SK-N-SH treated with all-trans-retinoic acid at 6 μM for 48 hours (cell line): ENCODE measurements around the gene SDK1.

Experiments used
- ATAC-seq: fragments of 200-7000 bp; cut with Tn5 transposase; 3 replicates; pipeline ENCODE4 v1.9.1; 2020; ENCODE audit warnings: mild to moderate bottlenecking, moderate library complexity
- ARNTL ChIP-seq: fragments of 450-650 bp; formaldehyde crosslinking; IDR thresholded peaks from 2 replicates; pipeline ENCODE4 v1.5.0; 2020; ENCODE audit warnings: low read depth, mild to moderate bottlenecking, moderate library complexity, borderline replicate concordance
- BACH2 ChIP-seq: fragments of 250-450 bp; sonication (Bioruptor Pico); IDR thresholded peaks from 2 replicates; pipeline ENCODE4 v1.9.0; 2021; ENCODE audit warnings: mild to moderate bottlenecking, borderline replicate concordance
- CREB5 ChIP-seq: fragments of 250-450 bp; sonication (Bioruptor Pico); IDR thresholded peaks from 2 replicates; pipeline ENCODE4 v1.5.1; 2020; ENCODE audit warnings: low read depth, mild to moderate bottlenecking, moderate library complexity
- CSDC2 ChIP-seq: fragments of 250-450 bp; sonication (Bioruptor Pico); IDR thresholded peaks from 2 replicates; pipeline ENCODE4 v1.5.0; 2020; ENCODE audit warnings: mild to moderate bottlenecking, moderate library complexity
- CSRNP3 ChIP-seq: fragments of 250-450 bp; sonication (Bioruptor Pico); IDR thresholded peaks from 2 replicates; pipeline ENCODE4 v1.5.1; 2021; ENCODE audit warnings: mild to moderate bottlenecking, moderate library complexity
- ESRRG ChIP-seq: fragments of 250-450 bp; sonication (Bioruptor Pico); IDR thresholded peaks from 2 replicates; pipeline ENCODE4 v1.6.1; 2021; ENCODE audit warnings: mild to moderate bottlenecking
- GLIS3 ChIP-seq: fragments of 250-450 bp; sonication (Bioruptor Pico); IDR thresholded peaks from 2 replicates; pipeline ENCODE4 v1.5.0; 2020; ENCODE audit warnings: mild to moderate bottlenecking, moderate library complexity
- ISL1 ChIP-seq: fragments of 250-450 bp; sonication (Bioruptor Pico); IDR thresholded peaks from 2 replicates; pipeline ENCODE4 v2.1.2; 2022; ENCODE audit warnings: mild to moderate bottlenecking, moderate library complexity
- PATZ1 ChIP-seq: fragments of 250-450 bp; sonication (Bioruptor Pico); IDR thresholded peaks from 2 replicates; pipeline ENCODE4 v1.8.0; 2020; ENCODE audit warnings: mild to moderate bottlenecking, moderate library complexity, borderline replicate concordance
- POU6F1 ChIP-seq: fragments of 250-450 bp; sonication (Bioruptor Pico); IDR thresholded peaks from 2 replicates; pipeline ENCODE4 v1.8.0; 2021; ENCODE audit warnings: low read depth, mild to moderate bottlenecking, moderate library complexity, borderline replicate concordance
- PPARA ChIP-seq: fragments of 250-450 bp; sonication (Bioruptor Pico); IDR thresholded peaks from 2 replicates; pipeline ENCODE4 v1.5.0; 2020; ENCODE audit warnings: mild to moderate bottlenecking, borderline replicate concordance
- RARB ChIP-seq: fragments of 250-450 bp; sonication (Bioruptor Pico); IDR thresholded peaks from 2 replicates; pipeline ENCODE4 v1.8.0; 2021; ENCODE audit warnings: mild to moderate bottlenecking, moderate library complexity
- SNAI2 ChIP-seq: fragments of 250-450 bp; sonication (Bioruptor Pico); IDR thresholded peaks from 2 replicates; pipeline ENCODE4 v1.5.0; 2020; ENCODE audit warnings: mild to moderate bottlenecking, moderate library complexity
- TCF4 ChIP-seq: fragments of 250-450 bp; sonication (Bioruptor Pico); IDR thresholded peaks from 2 replicates; pipeline ENCODE4 v1.8.0; 2021; ENCODE audit warnings: mild to moderate bottlenecking, moderate library complexity, borderline replicate concordance
- TOX ChIP-seq: fragments of 250-450 bp; sonication (Bioruptor Pico); IDR thresholded peaks from 2 replicates; pipeline ENCODE4 v1.8.0; 2021; ENCODE audit warnings: mild to moderate bottlenecking, moderate library complexity, borderline replicate concordance
- TSHZ2 ChIP-seq: fragments of 250-450 bp; sonication (Bioruptor Pico); IDR thresholded peaks from 2 replicates; pipeline ENCODE4 v1.5.0; 2020; ENCODE audit warnings: mild to moderate bottlenecking, moderate library complexity
- ZFP3 ChIP-seq: fragments of 250-450 bp; sonication (Bioruptor Pico); IDR thresholded peaks from 2 replicates; pipeline ENCODE4 v1.5.0; 2020; ENCODE audit warnings: mild to moderate bottlenecking, moderate library complexity
- ZNF70 ChIP-seq: fragments of 450-650 bp; formaldehyde crosslinking; IDR thresholded peaks from 2 replicates; pipeline ENCODE4 v1.5.0; 2020; ENCODE audit warnings: mild to moderate bottlenecking, moderate library complexity
- ZNF8 ChIP-seq: fragments of 450-650 bp; formaldehyde crosslinking; IDR thresholded peaks from 2 replicates; pipeline ENCODE4 v1.5.0; 2020; ENCODE audit warnings: mild to moderate bottlenecking, moderate library complexity

SDK1 gene

GRCh38 chr7:3771906-3772305 is 470.9 kb downstream of the SDK1 start (continued):
- TF ChIP-seq TSHZ2 (no peak), ZNF8 (CRISPR knock-in tag) (no peak), PPARA (CRISPR knock-in tag) (no peak), ESRRG (no peak), CREB5 (CRISPR knock-in tag) (no peak), BACH2 (no peak), RARB (CRISPR knock-in tag) (no peak)

- no peak for ATAC-seq
- no peak for TF ChIP-seq GLIS3 (CRISPR knock-in tag)
- TF ChIP-seq CSDC2 (CRISPR knock-in tag), result no peak
- no peak for TF ChIP-seq TOX (CRISPR knock-in tag)
- TF ChIP-seq CREB5 (CRISPR knock-in tag), result no peak
- TF ChIP-seq ZFP3 (CRISPR knock-in tag), result no peak
- TF ChIP-seq RARB (CRISPR knock-in tag), result no peak
- no peak for TF ChIP-seq SNAI2 (CRISPR knock-in tag)
- no peak for TF ChIP-seq ZNF8 (CRISPR knock-in tag)
- no peak for TF ChIP-seq ISL1 (CRISPR knock-in tag)
- no peak for TF ChIP-seq ZNF70 (CRISPR knock-in tag)
- no peak for TF ChIP-seq CSRNP3 (CRISPR knock-in tag)
- TF ChIP-seq ARNTL (CRISPR knock-in tag), result no peak
- TF ChIP-seq PPARA (CRISPR knock-in tag), result no peak
- no peak for TF ChIP-seq PATZ1 (CRISPR knock-in tag)
- TF ChIP-seq BACH2, result no peak
These were observed 477.3 kb downstream of the SDK1 start for GRCh38 chr7:3778345-3778744.

- no peak for ATAC-seq
- TF ChIP-seq ESRRG (no peak), TOX (CRISPR knock-in tag) (no peak), ZFP3 (CRISPR knock-in tag) (no peak), GLIS3 (CRISPR knock-in tag) (no peak)
- TF ChIP-seq, all 23 proteins: peak for 0
These were observed 479.0 kb downstream of the SDK1 start for GRCh38 chr7:3780016-3780415.

GRCh38 chr7:3780525-3780924 is 479.5 kb downstream of the SDK1 start:
- no peak for ATAC-seq
- TF ChIP-seq GLIS3 (CRISPR knock-in tag) (no peak), POU6F1 (CRISPR knock-in tag) (no peak), TCF4 (CRISPR knock-in tag) (no peak)
